Neural cell (in vitro differentiated cells): ENCODE results near the gene KRAS. TPM values are rescaled to one million over a fixed set of nuclear protein-coding genes. Genes with fewer than 3 reads are reported as not detected.

Experiments used
- H2AFZ ChIP-seq: fragments of 200-600, 300-800 bp; sonication (generic), shearing (Covaris generic); 2 replicates; pipeline ENCODE4 v1.6.0; 2014; ENCODE audit warnings: low read depth, mild to moderate bottlenecking, antibody characterized with exemption, low read length, moderate library complexity
- H3F3A ChIP-seq: fragments of 200-600 bp; shearing (Covaris generic); 2 replicates; pipeline ENCODE4 v1.6.1; 2016; ENCODE audit warnings: mild to moderate bottlenecking, moderate library complexity, mixed read lengths, antibody characterized with exemption, low read length; ENCODE audit not compliant: insufficient read depth, poor library complexity, severe bottlenecking
- H3K27ac ChIP-seq: fragments of 200-600, 300-800 bp; sonication (generic), shearing (Covaris generic); 2 replicates; pipeline ENCODE4 v1.5.1; 2014; ENCODE audit warnings: mild to moderate bottlenecking, low read length, moderate library complexity
- H3K27me3 ChIP-seq: fragments of 300-800, 200-600 bp; sonication (generic), shearing (Covaris generic); 2 replicates; pipeline ENCODE4 v1.6.0; 2014; ENCODE audit warnings: mild to moderate bottlenecking, low read depth, low read length, moderate library complexity; ENCODE audit not compliant: insufficient read depth
- H3K36me3 ChIP-seq: fragments of 300-800, 200-600 bp; sonication (generic), shearing (Covaris generic); 2 replicates; pipeline ENCODE4 v1.5.1; 2014; ENCODE audit warnings: mild to moderate bottlenecking, antibody characterized with exemption, low read length, moderate library complexity; ENCODE audit not compliant: insufficient read depth
- H3K4me2 ChIP-seq: fragments of 300-800, 200-600 bp; sonication (generic), shearing (Covaris generic); 2 replicates; pipeline ENCODE4 v1.6.0; 2014; ENCODE audit warnings: mild to moderate bottlenecking, low read length
- H3K4me3 ChIP-seq: fragments of 300-800, 200-600 bp; sonication (generic), shearing (Covaris generic); 2 replicates; pipeline ENCODE4 v1.5.1; 2014; ENCODE audit warnings: mild to moderate bottlenecking, low read length, moderate library complexity
- H3K79me2 ChIP-seq: fragments of 200-600 bp; shearing (Covaris generic); replicated peaks from 2 replicates; pipeline ENCODE4 v1.6.0; 2014; ENCODE audit warnings: mild to moderate bottlenecking, low read length, moderate library complexity; ENCODE audit not compliant: insufficient read depth
- H3K9ac ChIP-seq: fragments of 300-800, 200-600 bp; sonication (generic), shearing (Covaris generic); 2 replicates; pipeline ENCODE4 v1.6.1; 2016; ENCODE audit warnings: mild to moderate bottlenecking, low read length, mixed read lengths
- H3K9me2 ChIP-seq: fragments of 200-600 bp; shearing (Covaris generic); 2 replicates; pipeline ENCODE4 v1.6.1; 2016; ENCODE audit warnings: mild to moderate bottlenecking, low read length, mixed read lengths; ENCODE audit not compliant: insufficient read depth
- H3K9me3 ChIP-seq: fragments of 200-600, 300-800 bp; sonication (generic), shearing (Covaris generic); 2 replicates; pipeline ENCODE4 v1.6.1; 2016; ENCODE audit warnings: mild to moderate bottlenecking, mixed run types, low read length, moderate library complexity, mixed read lengths
- H4K20me1 ChIP-seq: fragments of 200-600 bp; shearing (Covaris generic); 2 replicates; pipeline ENCODE4 v1.6.1; 2016; ENCODE audit warnings: mild to moderate bottlenecking, mixed run types; ENCODE audit not compliant: insufficient read depth
- EP300 ChIP-seq: fragments of 450-650 bp; conservative IDR thresholded peaks from 2 replicates; pipeline ENCODE4 v1.6.1; 2014; ENCODE audit warnings: antibody characterized with exemption, mild to moderate bottlenecking, moderate library complexity; ENCODE audit not compliant: poor library complexity, severe bottlenecking
- EZH2 ChIP-seq: fragments of 200-600, 300-800 bp; shearing (Covaris generic), sonication (generic); IDR thresholded peaks from 2 replicates; pipeline ENCODE4 v1.6.1; 2014; ENCODE audit warnings: antibody characterized with exemption, low read length, borderline replicate concordance, mild to moderate bottlenecking; ENCODE audit not compliant: insufficient read depth, poor library complexity, severe bottlenecking
- MXI1 ChIP-seq: fragments of 450-650 bp; conservative IDR thresholded peaks from 2 replicates; pipeline ENCODE4 v1.6.1; 2014; ENCODE audit warnings: antibody characterized with exemption, mild to moderate bottlenecking; ENCODE audit not compliant: poor library complexity, severe bottlenecking
- POLR2AphosphoS5 ChIP-seq: IDR thresholded peaks from 2 replicates; pipeline ENCODE4 v1.6.1; 2012
- RAD21 ChIP-seq: fragments of 450-650 bp; conservative IDR thresholded peaks from 2 replicates; pipeline ENCODE4 v1.6.1; 2014; ENCODE audit warnings: antibody characterized with exemption, mild to moderate bottlenecking, moderate library complexity
- SMC3 ChIP-seq: fragments of 450-650 bp; conservative IDR thresholded peaks from 2 replicates; pipeline ENCODE4 v1.6.1; 2014; ENCODE audit warnings: antibody characterized with exemption, mild to moderate bottlenecking, moderate library complexity; ENCODE audit not compliant: poor library complexity
- TAF1 ChIP-seq: IDR thresholded peaks from 2 replicates; pipeline ENCODE4 v1.6.1; 2012; ENCODE audit warnings: low read depth
- polyA plus RNA-seq: library from polyadenylated mRNA; depleted of rRNA; stranded (reverse); fragments of >200 nt; gene quantifications from 2 replicates; pipeline ENCODE4 v1.2.3, GENCODE V29; 2014
- TF ChIP-seq, protein P1 (sequence below): fragments of 450-650 bp; IDR thresholded peaks from 2 replicates; pipeline ENCODE4 v1.5.1; 2014; ENCODE audit warnings: antibody characterized with exemption, mild to moderate bottlenecking, moderate library complexity; ENCODE audit not compliant: poor library complexity, severe bottlenecking
- TF ChIP-seq, protein P2 (sequence below): IDR thresholded peaks from 2 replicates; pipeline ENCODE4 v1.6.1; 2012; ENCODE audit warnings: borderline replicate concordance

KRAS gene
- polyA plus RNA-seq, 1 donor from 2014 or later, result 34.7 TPM

DNA sequence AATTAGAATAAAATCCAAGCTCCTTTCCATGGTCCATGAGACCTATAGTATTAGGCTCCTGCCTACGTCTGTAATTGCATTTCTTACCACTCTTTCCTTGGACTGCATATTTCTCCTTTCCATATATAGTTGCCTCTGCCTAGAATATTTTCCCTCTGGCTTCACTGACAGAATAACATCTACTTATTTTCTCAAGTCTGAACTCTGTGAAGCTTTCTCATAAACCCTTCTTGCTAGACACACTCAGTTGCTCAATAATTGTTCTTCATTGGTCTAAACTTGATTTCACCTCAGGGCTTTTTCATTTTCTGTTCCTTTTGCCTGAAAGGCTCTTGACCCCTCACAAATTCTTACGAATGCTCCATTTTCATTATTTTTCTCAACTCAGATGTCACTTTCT is 36.9 kb upstream of the KRAS start:
- no peaks in the 10 kb centered on the region for H4K20me1 ChIP-seq
- H2AFZ ChIP-seq, result no peak overlapping the region
- H3K27ac ChIP-seq, result no peak overlapping the region
- H3K9me3 ChIP-seq, result no peaks in the 10 kb centered on the region
- TF ChIP-seq MXI1 (no peak), EZH2 (no peak), EP300 (no peak), POLR2AphosphoS5 (no peak), TAF1 (no peak), SMC3 (no peak), RAD21 (no peak)
- TF ChIP-seq, protein P1, sequence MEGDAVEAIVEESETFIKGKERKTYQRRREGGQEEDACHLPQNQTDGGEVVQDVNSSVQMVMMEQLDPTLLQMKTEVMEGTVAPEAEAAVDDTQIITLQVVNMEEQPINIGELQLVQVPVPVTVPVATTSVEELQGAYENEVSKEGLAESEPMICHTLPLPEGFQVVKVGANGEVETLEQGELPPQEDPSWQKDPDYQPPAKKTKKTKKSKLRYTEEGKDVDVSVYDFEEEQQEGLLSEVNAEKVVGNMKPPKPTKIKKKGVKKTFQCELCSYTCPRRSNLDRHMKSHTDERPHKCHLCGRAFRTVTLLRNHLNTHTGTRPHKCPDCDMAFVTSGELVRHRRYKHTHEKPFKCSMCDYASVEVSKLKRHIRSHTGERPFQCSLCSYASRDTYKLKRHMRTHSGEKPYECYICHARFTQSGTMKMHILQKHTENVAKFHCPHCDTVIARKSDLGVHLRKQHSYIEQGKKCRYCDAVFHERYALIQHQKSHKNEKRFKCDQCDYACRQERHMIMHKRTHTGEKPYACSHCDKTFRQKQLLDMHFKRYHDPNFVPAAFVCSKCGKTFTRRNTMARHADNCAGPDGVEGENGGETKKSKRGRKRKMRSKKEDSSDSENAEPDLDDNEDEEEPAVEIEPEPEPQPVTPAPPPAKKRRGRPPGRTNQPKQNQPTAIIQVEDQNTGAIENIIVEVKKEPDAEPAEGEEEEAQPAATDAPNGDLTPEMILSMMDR, result no peak
- TF ChIP-seq, protein P2, sequence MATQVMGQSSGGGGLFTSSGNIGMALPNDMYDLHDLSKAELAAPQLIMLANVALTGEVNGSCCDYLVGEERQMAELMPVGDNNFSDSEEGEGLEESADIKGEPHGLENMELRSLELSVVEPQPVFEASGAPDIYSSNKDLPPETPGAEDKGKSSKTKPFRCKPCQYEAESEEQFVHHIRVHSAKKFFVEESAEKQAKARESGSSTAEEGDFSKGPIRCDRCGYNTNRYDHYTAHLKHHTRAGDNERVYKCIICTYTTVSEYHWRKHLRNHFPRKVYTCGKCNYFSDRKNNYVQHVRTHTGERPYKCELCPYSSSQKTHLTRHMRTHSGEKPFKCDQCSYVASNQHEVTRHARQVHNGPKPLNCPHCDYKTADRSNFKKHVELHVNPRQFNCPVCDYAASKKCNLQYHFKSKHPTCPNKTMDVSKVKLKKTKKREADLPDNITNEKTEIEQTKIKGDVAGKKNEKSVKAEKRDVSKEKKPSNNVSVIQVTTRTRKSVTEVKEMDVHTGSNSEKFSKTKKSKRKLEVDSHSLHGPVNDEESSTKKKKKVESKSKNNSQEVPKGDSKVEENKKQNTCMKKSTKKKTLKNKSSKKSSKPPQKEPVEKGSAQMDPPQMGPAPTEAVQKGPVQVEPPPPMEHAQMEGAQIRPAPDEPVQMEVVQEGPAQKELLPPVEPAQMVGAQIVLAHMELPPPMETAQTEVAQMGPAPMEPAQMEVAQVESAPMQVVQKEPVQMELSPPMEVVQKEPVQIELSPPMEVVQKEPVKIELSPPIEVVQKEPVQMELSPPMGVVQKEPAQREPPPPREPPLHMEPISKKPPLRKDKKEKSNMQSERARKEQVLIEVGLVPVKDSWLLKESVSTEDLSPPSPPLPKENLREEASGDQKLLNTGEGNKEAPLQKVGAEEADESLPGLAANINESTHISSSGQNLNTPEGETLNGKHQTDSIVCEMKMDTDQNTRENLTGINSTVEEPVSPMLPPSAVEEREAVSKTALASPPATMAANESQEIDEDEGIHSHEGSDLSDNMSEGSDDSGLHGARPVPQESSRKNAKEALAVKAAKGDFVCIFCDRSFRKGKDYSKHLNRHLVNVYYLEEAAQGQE, result no peak
- no peak overlapping the region for H3K4me2 ChIP-seq
- H3K36me3 ChIP-seq, result no peaks in the 10 kb centered on the region
- no peaks in the 10 kb centered on the region for H3K27me3 ChIP-seq
- H3K79me2 ChIP-seq, result no peaks in the 10 kb centered on the region
- H3K4me3 ChIP-seq, result no peak overlapping the region
- H3F3A ChIP-seq, result no peaks in the 10 kb centered on the region
- H3K9me2 ChIP-seq, result no peaks in the 10 kb centered on the region
- H3K9ac ChIP-seq, result no peak overlapping the region

DNA sequence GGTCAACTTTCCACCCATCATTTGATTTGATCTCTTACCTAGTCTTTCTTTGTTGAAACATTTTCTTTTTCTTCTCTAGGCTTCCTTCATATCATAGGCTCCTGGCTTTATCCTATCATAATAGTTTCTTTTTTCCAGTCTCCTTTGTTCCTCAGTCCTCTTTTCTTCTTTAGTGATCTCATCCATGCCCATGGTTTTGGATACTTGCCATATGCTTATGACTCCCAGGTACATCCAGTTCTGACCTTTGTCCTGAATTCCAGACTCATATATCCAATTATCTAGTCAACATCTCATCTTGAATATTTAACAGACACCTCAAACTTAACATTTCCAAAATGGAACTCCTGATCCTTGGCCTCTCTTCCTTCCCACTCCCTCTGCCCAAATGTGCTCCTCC is 36.1 kb upstream of the KRAS start:
- Histone ChIP-seq H3K27me3 (no peaks in the 10 kb centered on the region), H3K27ac (no peak overlapping the region)

More for the DNA sequence above, 36.1 kb upstream of the KRAS start:
- no peak overlapping the region for H3K9ac ChIP-seq
- H3F3A ChIP-seq, result no peaks in the 10 kb centered on the region
- no peak overlapping the region for H3K4me3 ChIP-seq
- H3K36me3 ChIP-seq, result no peaks in the 10 kb centered on the region
- TF ChIP-seq POLR2AphosphoS5, result no peak
- no peak for TF ChIP-seq EP300
- no peak for TF ChIP-seq RAD21
- no peak for TF ChIP-seq MXI1
- TF ChIP-seq TAF1, result no peak
- TF ChIP-seq SMC3, result no peak
- no peak for TF ChIP-seq EZH2
- H2AFZ ChIP-seq, result no peak overlapping the region
- no peaks in the 10 kb centered on the region for H3K9me3 ChIP-seq
- H3K4me2 ChIP-seq, result no peak overlapping the region
- H4K20me1 ChIP-seq, result no peaks in the 10 kb centered on the region
- H3K9me2 ChIP-seq, result no peaks in the 10 kb centered on the region
- H3K79me2 ChIP-seq, result no peaks in the 10 kb centered on the region
